Loucy (cell line): ENCODE results near the gene RUSC2.

Experiments used
- CTCF ChIP-seq: fragments of 200-600 bp; sonication (generic); conservative IDR thresholded peaks from 2 replicates; pipeline ENCODE4 v1.5.1; 2014; ENCODE audit warnings: mild to moderate bottlenecking, antibody characterized with exemption, low read length
- EZH2phosphoT487 ChIP-seq: fragments of 200-600 bp; IDR thresholded peaks from 2 replicates; pipeline ENCODE4 v1.6.1; 2018; ENCODE audit warnings: antibody characterized with exemption, mild to moderate bottlenecking, moderate library complexity, borderline replicate concordance

GRCh38 chr9:35482071-35482470 lies 7.8 kb upstream of the RUSC2 start:
- TF ChIP-seq CTCF (no peak), EZH2phosphoT487 (no peak)
